Adrenal gland (tissue), 5 donors: Measurements from ENCODE around the gene OR6Q1.

ENCODE experiments used
- POLR2A ChIP-seq, 2 donors: fragments of 450-650 bp; IDR thresholded peaks; one replicate each; pipeline ENCODE4 v1.6.1; 2017; ENCODE audit warnings: antibody characterized with exemption in 2 of 2, mild to moderate bottlenecking in 2 of 2, moderate library complexity in 1 of 2
- TF ChIP-seq, protein P1 (sequence below), 6 experiments: fragments of 450-650 bp in 4 of 6; fragments of 200-600 bp in 2 of 6; sonication (generic) in 1 of 6; IDR thresholded peaks; 1 replicate in 5 of 6; 2 replicates in 1 of 6; pipeline versions ENCODE4 v1.5.1 to v1.8.0; 2016 to 2021; ENCODE audit warnings: antibody characterized with exemption in 6 of 6, mild to moderate bottlenecking in 2 of 6, moderate library complexity in 1 of 6
- donor health status: DM: no; HTN: no; CAD: no.

DNA sequence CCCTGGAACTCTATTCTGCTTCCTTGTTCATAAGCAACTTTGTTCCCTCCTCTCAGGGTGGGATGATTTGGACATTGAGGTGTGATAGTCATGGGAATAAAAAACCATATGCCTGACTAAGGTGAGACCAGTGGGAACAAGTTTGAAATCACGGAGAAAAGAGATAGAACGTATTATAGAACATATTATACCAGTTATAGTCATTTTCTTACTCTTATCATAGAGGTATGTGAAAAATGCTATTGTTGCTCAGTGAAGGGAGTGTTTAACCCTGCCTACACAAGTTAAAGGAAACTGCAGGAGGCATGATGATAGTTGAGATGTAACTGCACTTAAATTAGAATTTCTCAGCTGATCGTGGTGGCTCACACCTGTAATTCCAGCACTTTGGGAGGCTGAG lies 15.5 kb downstream of the OR6Q1 start:
- TF ChIP-seq, protein P1, sequence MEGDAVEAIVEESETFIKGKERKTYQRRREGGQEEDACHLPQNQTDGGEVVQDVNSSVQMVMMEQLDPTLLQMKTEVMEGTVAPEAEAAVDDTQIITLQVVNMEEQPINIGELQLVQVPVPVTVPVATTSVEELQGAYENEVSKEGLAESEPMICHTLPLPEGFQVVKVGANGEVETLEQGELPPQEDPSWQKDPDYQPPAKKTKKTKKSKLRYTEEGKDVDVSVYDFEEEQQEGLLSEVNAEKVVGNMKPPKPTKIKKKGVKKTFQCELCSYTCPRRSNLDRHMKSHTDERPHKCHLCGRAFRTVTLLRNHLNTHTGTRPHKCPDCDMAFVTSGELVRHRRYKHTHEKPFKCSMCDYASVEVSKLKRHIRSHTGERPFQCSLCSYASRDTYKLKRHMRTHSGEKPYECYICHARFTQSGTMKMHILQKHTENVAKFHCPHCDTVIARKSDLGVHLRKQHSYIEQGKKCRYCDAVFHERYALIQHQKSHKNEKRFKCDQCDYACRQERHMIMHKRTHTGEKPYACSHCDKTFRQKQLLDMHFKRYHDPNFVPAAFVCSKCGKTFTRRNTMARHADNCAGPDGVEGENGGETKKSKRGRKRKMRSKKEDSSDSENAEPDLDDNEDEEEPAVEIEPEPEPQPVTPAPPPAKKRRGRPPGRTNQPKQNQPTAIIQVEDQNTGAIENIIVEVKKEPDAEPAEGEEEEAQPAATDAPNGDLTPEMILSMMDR (IDR thresholded peaks at IDR 0.05) = no peak
- no peak for TF ChIP-seq POLR2A (IDR thresholded peaks at IDR 0.05)
